Panc1 (cell line): ENCODE results near the gene WWOX. TPM values are rescaled to one million over a fixed set of nuclear protein-coding genes. Genes with fewer than 3 reads are reported as not detected.

Experiments
- ATAC-seq: fragments of 200-7000 bp; cut with Tn5 transposase; 2 replicates; pipeline ENCODE4 v1.9.1; 2020; ENCODE audit warnings: mild to moderate bottlenecking, moderate library complexity
- BruUV-seq: library from RNA; stranded (reverse); fragments of 400-500 nt; replicated peaks from 2 replicates; lab custom pipeline; 2021; lab: Mats Ljungman, UMichigan
- CTCF ChIA-PET: fragments of 300-600 bp; sonication (Branson Sonifier 250); formaldehyde crosslinking; loops from one replicate; lab custom pipeline; 2022; ENCODE audit warnings: antibody characterized with exemption; lab: Charles Lee
- POLR2A ChIA-PET: fragments of 300-600 bp; sonication (Branson Sonifier 250); formaldehyde crosslinking; loops from one replicate; lab custom pipeline; 2022; ENCODE audit warnings: antibody characterized with exemption; lab: Charles Lee
- DNase-seq: peaks from one replicate; pipeline ENCODE4 v3.0.0-alpha.2; 2010; ENCODE audit warnings: low read depth, low spot score
- H3K27ac ChIP-seq: 2 replicates; pipeline ENCODE4 v1.5.1; 2011; ENCODE audit warnings: mild to moderate bottlenecking, low read length, inconsistent platforms
- H3K27me3 ChIP-seq: fragments of 200-500 bp; sonication (Bioruptor generic); 2 replicates; pipeline ENCODE4 v1.6.0; 2014; ENCODE audit warnings: low read length, inconsistent platforms; ENCODE audit not compliant: control insufficient read depth, insufficient read depth
- H3K36me3 ChIP-seq: fragments of 200-500 bp; sonication (Bioruptor generic); 2 replicates; pipeline ENCODE4 v1.5.1; 2014; ENCODE audit warnings: inconsistent platforms, mild to moderate bottlenecking, low read length, moderate library complexity; ENCODE audit not compliant: control insufficient read depth, insufficient read depth
- H3K4me1 ChIP-seq: 2 replicates; pipeline ENCODE4 v1.5.1; 2011; ENCODE audit warnings: inconsistent platforms, mild to moderate bottlenecking, low read length, moderate library complexity; ENCODE audit not compliant: control insufficient read depth, insufficient read depth
- H3K4me3 ChIP-seq, 2 experiments: 2 replicates each; pipeline ENCODE4 v1.5.1; 2011 to 2012; ENCODE audit warnings: low read depth in 2 of 2, low read length in 2 of 2, mild to moderate bottlenecking in 2 of 2, inconsistent platforms in 1 of 2, moderate library complexity in 1 of 2
- H3K9me3 ChIP-seq: fragments of 200-500 bp; sonication (Bioruptor generic); 2 replicates; pipeline ENCODE4 v1.5.1; 2014; ENCODE audit warnings: low read depth, mild to moderate bottlenecking, inconsistent platforms, low read length, moderate library complexity; ENCODE audit not compliant: control insufficient read depth, insufficient read depth
- POLR2AphosphoS5 ChIP-seq: IDR thresholded peaks from 2 replicates; pipeline ENCODE4 v1.6.1; 2012; ENCODE audit warnings: mild to moderate bottlenecking, low read depth, low read length, moderate library complexity
- SIN3A ChIP-seq: IDR thresholded peaks from 2 replicates; pipeline ENCODE4 v1.6.1; 2012; ENCODE audit warnings: low read depth, mild to moderate bottlenecking, low read length, moderate library complexity, borderline replicate concordance; ENCODE audit not compliant: insufficient read depth
- TCF7L2 ChIP-seq: IDR thresholded peaks from 2 replicates; pipeline ENCODE4 v1.6.1; 2011; ENCODE audit warnings: mild to moderate bottlenecking, low read depth, low read length, inconsistent platforms
- in situ Hi-C: cut with HindIII; loops from 2 replicates; pipeline ENCODE4 v1.10.0; 2016; ENCODE audit warnings: low sequenced_read_pairs, low pct_unique_long_range_greater_than_20kb
- intact Hi-C: fragments of 100-400 bp; cut with micrococcal nuclease; formaldehyde crosslinking; loops from one replicate; pipeline ENCODE4 v1.10.0; 2022; ENCODE audit not compliant: unreplicated experiment
- total RNA-seq: library from RNA; stranded (reverse); gene quantifications from one replicate; pipeline ENCODE4 v1.2.1, GENCODE V29; 2021; ENCODE audit not compliant: unreplicated experiment
- TF ChIP-seq, protein P1 (sequence below), 2 experiments: IDR thresholded peaks; 2 replicates each; pipeline ENCODE4 v1.6.1; 2011 to 2012; ENCODE audit warnings: low read depth in 2 of 2, control low read depth in 1 of 2, low read length in 1 of 2, mild to moderate bottlenecking in 1 of 2, moderate library complexity in 1 of 2; ENCODE audit not compliant: insufficient read depth in 1 of 2
- TF ChIP-seq, protein P2 (sequence below): fragments of 450-650 bp; IDR thresholded peaks from 2 replicates; pipeline ENCODE4 v1.5.1; 2017; ENCODE audit warnings: mild to moderate bottlenecking

WWOX gene
- total RNA-seq, 1 experiment from 2014 or later: 12.5 TPM

DNA sequence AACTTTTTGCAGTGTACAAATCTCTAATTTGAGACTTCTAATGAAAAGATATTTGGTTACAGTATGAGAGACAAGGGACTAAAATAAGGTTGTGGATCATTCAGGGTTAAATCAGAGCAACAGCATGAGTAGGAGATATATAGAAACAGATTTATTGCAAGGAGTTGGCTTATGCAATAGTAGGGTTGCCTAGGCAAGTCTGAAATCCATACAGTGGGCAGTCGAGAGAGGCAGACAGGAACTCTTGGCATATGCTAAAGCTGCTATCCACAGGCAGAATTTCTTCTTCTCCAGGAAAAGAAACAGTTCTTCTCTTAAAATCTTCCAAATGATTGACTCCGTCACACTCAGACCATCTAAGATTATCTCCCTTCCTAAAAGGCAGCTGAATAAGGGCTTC lies 1000.3 kb downstream of the WWOX start:
- H3K4me1 ChIP-seq: no peaks in the 10 kb centered on the region
- H3K27me3 ChIP-seq: no peaks in the 10 kb centered on the region; the same call in 1 of the 2 replicates
- TF ChIP-seq, protein P1, sequence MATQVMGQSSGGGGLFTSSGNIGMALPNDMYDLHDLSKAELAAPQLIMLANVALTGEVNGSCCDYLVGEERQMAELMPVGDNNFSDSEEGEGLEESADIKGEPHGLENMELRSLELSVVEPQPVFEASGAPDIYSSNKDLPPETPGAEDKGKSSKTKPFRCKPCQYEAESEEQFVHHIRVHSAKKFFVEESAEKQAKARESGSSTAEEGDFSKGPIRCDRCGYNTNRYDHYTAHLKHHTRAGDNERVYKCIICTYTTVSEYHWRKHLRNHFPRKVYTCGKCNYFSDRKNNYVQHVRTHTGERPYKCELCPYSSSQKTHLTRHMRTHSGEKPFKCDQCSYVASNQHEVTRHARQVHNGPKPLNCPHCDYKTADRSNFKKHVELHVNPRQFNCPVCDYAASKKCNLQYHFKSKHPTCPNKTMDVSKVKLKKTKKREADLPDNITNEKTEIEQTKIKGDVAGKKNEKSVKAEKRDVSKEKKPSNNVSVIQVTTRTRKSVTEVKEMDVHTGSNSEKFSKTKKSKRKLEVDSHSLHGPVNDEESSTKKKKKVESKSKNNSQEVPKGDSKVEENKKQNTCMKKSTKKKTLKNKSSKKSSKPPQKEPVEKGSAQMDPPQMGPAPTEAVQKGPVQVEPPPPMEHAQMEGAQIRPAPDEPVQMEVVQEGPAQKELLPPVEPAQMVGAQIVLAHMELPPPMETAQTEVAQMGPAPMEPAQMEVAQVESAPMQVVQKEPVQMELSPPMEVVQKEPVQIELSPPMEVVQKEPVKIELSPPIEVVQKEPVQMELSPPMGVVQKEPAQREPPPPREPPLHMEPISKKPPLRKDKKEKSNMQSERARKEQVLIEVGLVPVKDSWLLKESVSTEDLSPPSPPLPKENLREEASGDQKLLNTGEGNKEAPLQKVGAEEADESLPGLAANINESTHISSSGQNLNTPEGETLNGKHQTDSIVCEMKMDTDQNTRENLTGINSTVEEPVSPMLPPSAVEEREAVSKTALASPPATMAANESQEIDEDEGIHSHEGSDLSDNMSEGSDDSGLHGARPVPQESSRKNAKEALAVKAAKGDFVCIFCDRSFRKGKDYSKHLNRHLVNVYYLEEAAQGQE (IDR thresholded peaks at IDR 0.05; ENCODE audit: insufficient read depth in 1 of 2, low read depth in 2 of 2, low read length in 1 of 2): no peak
- TF ChIP-seq SIN3A: no peak
- TF ChIP-seq POLR2AphosphoS5: no peak
- TF ChIP-seq, protein P2, sequence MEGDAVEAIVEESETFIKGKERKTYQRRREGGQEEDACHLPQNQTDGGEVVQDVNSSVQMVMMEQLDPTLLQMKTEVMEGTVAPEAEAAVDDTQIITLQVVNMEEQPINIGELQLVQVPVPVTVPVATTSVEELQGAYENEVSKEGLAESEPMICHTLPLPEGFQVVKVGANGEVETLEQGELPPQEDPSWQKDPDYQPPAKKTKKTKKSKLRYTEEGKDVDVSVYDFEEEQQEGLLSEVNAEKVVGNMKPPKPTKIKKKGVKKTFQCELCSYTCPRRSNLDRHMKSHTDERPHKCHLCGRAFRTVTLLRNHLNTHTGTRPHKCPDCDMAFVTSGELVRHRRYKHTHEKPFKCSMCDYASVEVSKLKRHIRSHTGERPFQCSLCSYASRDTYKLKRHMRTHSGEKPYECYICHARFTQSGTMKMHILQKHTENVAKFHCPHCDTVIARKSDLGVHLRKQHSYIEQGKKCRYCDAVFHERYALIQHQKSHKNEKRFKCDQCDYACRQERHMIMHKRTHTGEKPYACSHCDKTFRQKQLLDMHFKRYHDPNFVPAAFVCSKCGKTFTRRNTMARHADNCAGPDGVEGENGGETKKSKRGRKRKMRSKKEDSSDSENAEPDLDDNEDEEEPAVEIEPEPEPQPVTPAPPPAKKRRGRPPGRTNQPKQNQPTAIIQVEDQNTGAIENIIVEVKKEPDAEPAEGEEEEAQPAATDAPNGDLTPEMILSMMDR: no peak
- no peak for TF ChIP-seq TCF7L2
- in situ Hi-C loops (no loop called here), intact Hi-C loops (no loop called here)
- DNase-seq: no peak
- POLR2A ChIA-PET: no interaction called here
- ATAC-seq: no peak
- no peaks in the 10 kb centered on the region for H3K36me3 ChIP-seq
- CTCF ChIA-PET: no interaction called here
- no peaks in the 10 kb centered on the region for H3K9me3 ChIP-seq
- no TSS peak for BruUV-seq
- H3K4me3 ChIP-seq: no peak overlapping the region
- H3K27ac ChIP-seq: no peak overlapping the region

DNA sequence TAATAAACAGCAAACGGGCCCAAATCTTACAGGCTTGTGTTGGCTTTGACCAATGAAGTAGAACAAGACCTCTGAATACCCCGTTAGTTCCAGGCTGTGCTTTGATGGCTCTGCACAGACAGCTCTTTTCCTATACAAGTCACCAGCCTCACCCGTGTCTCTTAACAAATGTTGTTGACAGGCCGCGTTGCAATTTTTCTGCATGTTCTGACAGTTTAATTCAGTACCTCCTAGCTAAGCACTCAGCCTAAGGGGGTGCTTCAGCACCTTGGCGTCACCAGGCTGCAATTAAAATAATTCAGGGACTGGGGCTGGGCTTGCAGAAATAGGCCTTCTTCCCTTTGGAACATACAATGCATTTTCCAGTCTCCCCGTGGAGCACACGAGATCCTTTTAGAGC lies 1001.0 kb downstream of the WWOX start:
- TF ChIP-seq, protein P1 (IDR thresholded peaks at IDR 0.05; ENCODE audit: insufficient read depth in 1 of 2, low read depth in 2 of 2, low read length in 1 of 2): no peak
- TF ChIP-seq POLR2AphosphoS5 (no peak), SIN3A (no peak), TCF7L2 (no peak)
- TF ChIP-seq, protein P2: no peak
- H3K4me3 ChIP-seq: no peak overlapping the region
- ATAC-seq (no peak), DNase-seq (no peak)
- intact Hi-C loops (no loop called here), in situ Hi-C loops (no loop called here)
- no peaks in the 10 kb centered on the region for H3K36me3 ChIP-seq
- H3K9me3 ChIP-seq: no peaks in the 10 kb centered on the region
- no TSS peak for BruUV-seq
- H3K4me1 ChIP-seq: no peaks in the 10 kb centered on the region
- no peaks in the 10 kb centered on the region; the same call in 1 of the 2 replicates for H3K27me3 ChIP-seq
- no peak overlapping the region for H3K27ac ChIP-seq
- ChIA-PET POLR2A (no interaction called here), CTCF (no interaction called here)
